ENCODE data around the gene RBM20. TPM values are rescaled to one million over a fixed set of nuclear protein-coding genes. Genes with fewer than 3 reads are reported as not detected.
A peak's percentile ranks its signal among the peaks of the same experiment; 100 is the strongest.

The RBM20 gene
- total RNA-seq, 3 donors from 2014 or later: 0.48 to 3.1 (median 1.6) TPM

- intact Hi-C loops (cut with DNase I; ENCODE audit: low total_unique reads): no loop called here
- DNase-seq (ENCODE audit: low spot score in 2 of 2): peak in 1 of 2 donors; percentile 54
- Histone ChIP-seq H3K4me3 (no peak overlapping the region), H3K27ac (peak overlapping the region; percentile 88 to 93), H3K4me1 (peaks cover 0 to 50% of the 10 kb centered on the region in 2 donors), H3K9me3 (no peaks in the 10 kb centered on the region), H3K27me3 (no peaks in the 10 kb centered on the region), H3K36me3 (no peaks in the 10 kb centered on the region)
- TF ChIP-seq POLR2AphosphoS5 (IDR thresholded peaks at IDR 0.05): no peak
- no peak for TF ChIP-seq POLR2A (IDR thresholded peaks at IDR 0.05)
- TF ChIP-seq CTCF (IDR thresholded peaks at IDR 0.05): no peak
Observed at GRCh38 chr10:110818311-110819256, 174.4 kb downstream of the RBM20 start.

- Histone ChIP-seq H3K4me3 (peak overlapping the region in 1 of 3 donors; percentile 26), H3K4me1 (peaks cover 3 to 59% of the 10 kb centered on the region in 2 donors), H3K9me3 (no peaks in the 10 kb centered on the region), H3K27ac (peak overlapping the region; percentile 88 to 93), H3K36me3 (no peaks in the 10 kb centered on the region), H3K27me3 (no peaks in the 10 kb centered on the region)
- no peak for TF ChIP-seq CTCF (IDR thresholded peaks at IDR 0.05)
- TF ChIP-seq POLR2AphosphoS5 (IDR thresholded peaks at IDR 0.05): no peak
- TF ChIP-seq POLR2A (IDR thresholded peaks at IDR 0.05): no peak
- intact Hi-C loops (cut with DNase I; ENCODE audit: low total_unique reads): loop anchor here (5.0 kb wide), 1 partner anchor 52 kb away; the partner anchor contains the start of gene PDCD4
- DNase-seq (ENCODE audit: low spot score in 2 of 2): peak in 1 of 2 donors; percentile 63
Observed at GRCh38 chr10:110820321-110820814, 176.2 kb downstream of the RBM20 start.

- TF ChIP-seq POLR2A (IDR thresholded peaks at IDR 0.05) (no peak), POLR2AphosphoS5 (IDR thresholded peaks at IDR 0.05) (no peak), CTCF (IDR thresholded peaks at IDR 0.05) (no peak)
- no peak overlapping the region for H3K4me3 ChIP-seq
- H3K27ac ChIP-seq: peak overlapping the region; percentile 88 to 93
- H3K36me3 ChIP-seq: no peaks in the 10 kb centered on the region
- no peak for DNase-seq (ENCODE audit: low spot score in 2 of 2)
- H3K27me3 ChIP-seq: no peaks in the 10 kb centered on the region
- intact Hi-C loops (cut with DNase I; ENCODE audit: low total_unique reads): loop anchor here (5.0 kb wide), 1 partner anchor 51 kb away; the partner anchor contains the start of gene PDCD4
- H3K9me3 ChIP-seq: no peaks in the 10 kb centered on the region
- peaks cover 3 to 59% of the 10 kb centered on the region in 2 donors for H3K4me1 ChIP-seq
Observed at GRCh38 chr10:110821508-110821907, 177.4 kb downstream of the RBM20 start.

- H3K27ac ChIP-seq: peak overlapping the region; percentile 88 to 93
- no peaks in the 10 kb centered on the region for H3K27me3 ChIP-seq
- intact Hi-C loops (cut with DNase I; ENCODE audit: low total_unique reads): loop anchor here (5.0 kb wide), 1 partner anchor 50 kb away; the partner anchor contains the start of gene PDCD4
- H3K4me1 ChIP-seq: peaks cover 3 to 59% of the 10 kb centered on the region in 2 donors
- TF ChIP-seq CTCF (IDR thresholded peaks at IDR 0.05): no peak
- no peak for TF ChIP-seq POLR2AphosphoS5 (IDR thresholded peaks at IDR 0.05)
- no peak for TF ChIP-seq POLR2A (IDR thresholded peaks at IDR 0.05)
- H3K36me3 ChIP-seq: no peaks in the 10 kb centered on the region
- H3K4me3 ChIP-seq: no peak overlapping the region
- no peaks in the 10 kb centered on the region for H3K9me3 ChIP-seq
- no peak for DNase-seq (ENCODE audit: low spot score in 2 of 2)
Observed at GRCh38 chr10:110822035-110822711, 178.0 kb downstream of the RBM20 start.

Data from breast epithelium (tissue), 4 donors.